Measurements from ENCODE around the gene CTTNBP2.

DNA sequence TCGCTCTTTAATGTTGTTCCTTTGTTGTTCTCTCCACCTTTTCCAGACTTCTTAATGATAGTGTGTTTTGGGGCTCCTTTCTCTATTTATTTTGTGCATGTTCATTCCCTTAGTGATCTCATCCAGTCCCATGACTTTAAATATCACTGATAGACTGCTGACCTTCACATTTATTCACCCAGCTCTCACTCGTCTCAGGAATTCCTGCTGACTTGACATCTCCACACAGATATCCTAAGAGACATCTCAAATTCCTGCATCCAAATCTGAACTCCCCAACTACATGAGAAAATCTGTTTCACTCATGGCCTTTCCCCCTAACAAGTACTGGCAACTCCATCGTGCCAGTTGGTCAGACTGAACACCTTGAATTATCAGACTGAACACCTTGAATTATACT, 111.2 kb downstream of the CTTNBP2 start:
- TF ChIP-seq POLR2A (IDR thresholded peaks at IDR 0.05), result no peak
- TF ChIP-seq, protein P1, sequence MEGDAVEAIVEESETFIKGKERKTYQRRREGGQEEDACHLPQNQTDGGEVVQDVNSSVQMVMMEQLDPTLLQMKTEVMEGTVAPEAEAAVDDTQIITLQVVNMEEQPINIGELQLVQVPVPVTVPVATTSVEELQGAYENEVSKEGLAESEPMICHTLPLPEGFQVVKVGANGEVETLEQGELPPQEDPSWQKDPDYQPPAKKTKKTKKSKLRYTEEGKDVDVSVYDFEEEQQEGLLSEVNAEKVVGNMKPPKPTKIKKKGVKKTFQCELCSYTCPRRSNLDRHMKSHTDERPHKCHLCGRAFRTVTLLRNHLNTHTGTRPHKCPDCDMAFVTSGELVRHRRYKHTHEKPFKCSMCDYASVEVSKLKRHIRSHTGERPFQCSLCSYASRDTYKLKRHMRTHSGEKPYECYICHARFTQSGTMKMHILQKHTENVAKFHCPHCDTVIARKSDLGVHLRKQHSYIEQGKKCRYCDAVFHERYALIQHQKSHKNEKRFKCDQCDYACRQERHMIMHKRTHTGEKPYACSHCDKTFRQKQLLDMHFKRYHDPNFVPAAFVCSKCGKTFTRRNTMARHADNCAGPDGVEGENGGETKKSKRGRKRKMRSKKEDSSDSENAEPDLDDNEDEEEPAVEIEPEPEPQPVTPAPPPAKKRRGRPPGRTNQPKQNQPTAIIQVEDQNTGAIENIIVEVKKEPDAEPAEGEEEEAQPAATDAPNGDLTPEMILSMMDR (IDR thresholded peaks at IDR 0.05), result no peak

Measured in thyroid gland (tissue), 4 donors.